GM10266 (cell line): ENCODE measurements around the gene SRA1.

Experiments
- DNase-seq: peaks from one replicate; pipeline ENCODE4 v3.0.0; 2012; ENCODE audit errors: extremely low spot score
- CTCF ChIP-seq: IDR thresholded peaks from 2 replicates; pipeline ENCODE4 v1.5.1; 2012; ENCODE audit warnings: mild to moderate bottlenecking, low read depth; ENCODE audit not compliant: control insufficient read depth, insufficient read depth; ENCODE audit errors: missing control alignments

The SRA1 gene

GRCh38 chr5:140565024-140565779, 7.9 kb upstream of the SRA1 start:
- TF ChIP-seq CTCF: no peak
- no peak for DNase-seq

DNA sequence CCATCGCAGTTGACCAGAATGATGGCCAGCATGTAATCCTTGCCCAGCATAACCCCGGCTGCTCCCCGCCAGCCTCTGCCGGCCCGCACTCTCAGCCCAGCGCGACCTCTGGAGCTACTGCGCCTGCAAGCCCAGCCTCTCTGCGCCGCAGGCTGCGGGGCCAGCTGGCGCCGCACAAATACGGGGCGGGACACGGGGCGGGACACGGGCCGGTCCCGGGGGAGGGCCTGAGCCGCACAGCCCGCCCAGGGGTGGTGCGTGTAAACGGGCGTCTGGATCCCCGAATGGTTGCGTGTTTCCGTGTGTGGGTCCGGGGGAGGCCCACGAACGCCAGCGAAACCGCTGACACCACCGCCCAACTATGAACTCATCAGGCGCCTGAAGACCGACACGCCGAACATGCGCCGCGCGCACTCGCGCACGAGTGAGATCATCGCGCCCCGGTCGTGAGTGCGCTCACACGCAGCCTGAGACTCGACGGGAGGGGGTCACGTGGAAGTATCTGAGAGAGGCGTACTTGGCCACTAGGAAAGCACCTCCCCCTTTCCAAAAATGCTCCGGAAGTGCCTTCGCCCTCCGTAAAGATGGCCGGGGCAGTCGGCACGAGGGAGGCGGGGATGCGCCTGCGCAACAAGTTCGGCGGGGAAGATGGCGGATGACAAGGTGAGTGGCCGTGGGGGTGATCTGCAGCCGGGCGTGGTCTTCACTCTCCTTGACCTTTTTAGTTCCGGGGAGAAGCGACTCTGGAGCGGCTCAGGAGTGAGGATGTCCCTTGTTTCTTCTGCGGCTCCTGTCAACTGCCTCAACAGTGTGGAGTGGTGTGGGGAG, 7.1 kb upstream of the SRA1 start, which contains the start of the genes APBB3 and SLC35A4:
Gene APBB3, minus strand, starts transcription at position 403 of the 828 bp plus-strand sequence. Its CDS starts 353 bp downstream, at position 50.
Gene SLC35A4, plus strand, starts transcription at position 633 of the 828 bp plus-strand sequence. CDS start 2,342 bp downstream, outside the sequence.
- peak; percentile 93 for DNase-seq
- peak; percentile 11 for TF ChIP-seq CTCF

DNA sequence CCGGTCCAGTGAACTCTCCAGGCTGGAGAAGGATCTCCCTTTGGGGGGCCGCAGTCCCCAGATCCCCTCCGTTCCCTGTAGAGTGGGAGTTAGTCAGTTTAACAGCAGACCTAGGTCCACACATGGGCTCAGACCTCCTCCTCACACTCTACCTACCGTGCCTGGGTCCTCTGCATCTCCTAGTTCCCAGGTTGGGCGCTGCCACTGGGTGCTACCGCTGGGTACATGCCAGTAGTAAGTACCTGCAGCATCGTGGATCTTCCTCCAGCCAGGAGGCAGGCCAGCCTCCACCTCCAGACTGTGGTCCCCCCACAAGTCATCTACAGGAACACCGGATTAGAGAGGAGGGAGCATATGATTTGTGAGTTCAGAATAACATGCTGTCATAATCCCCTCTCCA, 6.3 kb upstream of the SRA1 start:
- TF ChIP-seq CTCF: no peak
- DNase-seq: no peak

- no peak for DNase-seq
- TF ChIP-seq CTCF: no peak
These were observed 4.7 kb upstream of the SRA1 start for GRCh38 chr5:140561753-140562523.

GRCh38 chr5:140560227-140560626, 3.0 kb upstream of the SRA1 start:
- no peak for TF ChIP-seq CTCF
- DNase-seq: no peak

GRCh38 chr5:140558542-140558941, 1.3 kb upstream of the SRA1 start:
- no peak for DNase-seq
- TF ChIP-seq CTCF: no peak
